GM21360 (cell line): ENCODE results near the gene FKBP1C.

ENCODE experiments used
- ATAC-seq: cut with Tn5 transposase; IDR thresholded peaks from one replicate; pipeline ENCODE4 v1.9.1; 2021; ENCODE audit warnings: mild to moderate bottlenecking, moderate library complexity; ENCODE audit not compliant: unreplicated experiment

FKBP1C gene

GRCh38 chr6:63259153-63259552 lies 47.9 kb downstream of the FKBP1C start:
- no peak for ATAC-seq

DNA sequence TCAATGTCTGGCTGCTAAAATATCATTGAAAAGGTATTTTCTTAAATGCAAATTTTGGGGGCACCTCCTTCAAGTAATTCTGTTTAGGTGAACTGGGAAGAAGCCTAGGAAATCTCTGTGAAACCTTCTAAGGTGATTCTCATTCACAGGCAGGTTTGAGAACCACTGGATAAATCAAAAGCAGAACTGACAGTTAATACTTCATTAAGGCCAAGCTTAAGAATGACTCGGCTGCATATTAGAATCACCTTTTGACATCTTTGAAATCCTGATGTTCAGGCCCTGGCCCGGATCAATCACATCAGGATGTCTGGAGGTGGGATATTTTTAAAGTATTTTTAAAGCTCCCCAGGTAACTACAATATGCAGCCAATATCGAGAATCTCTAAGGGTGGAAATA lies 50.6 kb downstream of the FKBP1C start:
- ATAC-seq = peak; percentile 81
